Neural cell (in vitro differentiated cells): Measurements from ENCODE around the gene KLK11. TPM values are rescaled to one million over a fixed set of nuclear protein-coding genes. Genes with fewer than 3 reads are reported as not detected.

Source experiments
- H2AFZ ChIP-seq: fragments of 200-600, 300-800 bp; sonication (generic), shearing (Covaris generic); 2 replicates; pipeline ENCODE4 v1.6.0; 2014; ENCODE audit warnings: low read depth, mild to moderate bottlenecking, antibody characterized with exemption, low read length, moderate library complexity
- H3F3A ChIP-seq: fragments of 200-600 bp; shearing (Covaris generic); 2 replicates; pipeline ENCODE4 v1.6.1; 2016; ENCODE audit warnings: mild to moderate bottlenecking, moderate library complexity, mixed read lengths, antibody characterized with exemption, low read length; ENCODE audit not compliant: insufficient read depth, poor library complexity, severe bottlenecking
- H3K27ac ChIP-seq: fragments of 200-600, 300-800 bp; sonication (generic), shearing (Covaris generic); 2 replicates; pipeline ENCODE4 v1.5.1; 2014; ENCODE audit warnings: mild to moderate bottlenecking, low read length, moderate library complexity
- H3K27me3 ChIP-seq: fragments of 300-800, 200-600 bp; sonication (generic), shearing (Covaris generic); 2 replicates; pipeline ENCODE4 v1.6.0; 2014; ENCODE audit warnings: mild to moderate bottlenecking, low read depth, low read length, moderate library complexity; ENCODE audit not compliant: insufficient read depth
- H3K36me3 ChIP-seq: fragments of 300-800, 200-600 bp; sonication (generic), shearing (Covaris generic); 2 replicates; pipeline ENCODE4 v1.5.1; 2014; ENCODE audit warnings: mild to moderate bottlenecking, antibody characterized with exemption, low read length, moderate library complexity; ENCODE audit not compliant: insufficient read depth
- H3K4me2 ChIP-seq: fragments of 300-800, 200-600 bp; sonication (generic), shearing (Covaris generic); 2 replicates; pipeline ENCODE4 v1.6.0; 2014; ENCODE audit warnings: mild to moderate bottlenecking, low read length
- H3K4me3 ChIP-seq: fragments of 300-800, 200-600 bp; sonication (generic), shearing (Covaris generic); 2 replicates; pipeline ENCODE4 v1.5.1; 2014; ENCODE audit warnings: mild to moderate bottlenecking, low read length, moderate library complexity
- H3K79me2 ChIP-seq: fragments of 200-600 bp; shearing (Covaris generic); replicated peaks from 2 replicates; pipeline ENCODE4 v1.6.0; 2014; ENCODE audit warnings: mild to moderate bottlenecking, low read length, moderate library complexity; ENCODE audit not compliant: insufficient read depth
- H3K9ac ChIP-seq: fragments of 300-800, 200-600 bp; sonication (generic), shearing (Covaris generic); 2 replicates; pipeline ENCODE4 v1.6.1; 2016; ENCODE audit warnings: mild to moderate bottlenecking, low read length, mixed read lengths
- H3K9me2 ChIP-seq: fragments of 200-600 bp; shearing (Covaris generic); 2 replicates; pipeline ENCODE4 v1.6.1; 2016; ENCODE audit warnings: mild to moderate bottlenecking, low read length, mixed read lengths; ENCODE audit not compliant: insufficient read depth
- H3K9me3 ChIP-seq: fragments of 200-600, 300-800 bp; sonication (generic), shearing (Covaris generic); 2 replicates; pipeline ENCODE4 v1.6.1; 2016; ENCODE audit warnings: mild to moderate bottlenecking, mixed run types, low read length, moderate library complexity, mixed read lengths
- H4K20me1 ChIP-seq: fragments of 200-600 bp; shearing (Covaris generic); 2 replicates; pipeline ENCODE4 v1.6.1; 2016; ENCODE audit warnings: mild to moderate bottlenecking, mixed run types; ENCODE audit not compliant: insufficient read depth
- EP300 ChIP-seq: fragments of 450-650 bp; conservative IDR thresholded peaks from 2 replicates; pipeline ENCODE4 v1.6.1; 2014; ENCODE audit warnings: antibody characterized with exemption, mild to moderate bottlenecking, moderate library complexity; ENCODE audit not compliant: poor library complexity, severe bottlenecking
- EZH2 ChIP-seq: fragments of 200-600, 300-800 bp; shearing (Covaris generic), sonication (generic); IDR thresholded peaks from 2 replicates; pipeline ENCODE4 v1.6.1; 2014; ENCODE audit warnings: antibody characterized with exemption, low read length, borderline replicate concordance, mild to moderate bottlenecking; ENCODE audit not compliant: insufficient read depth, poor library complexity, severe bottlenecking
- MXI1 ChIP-seq: fragments of 450-650 bp; conservative IDR thresholded peaks from 2 replicates; pipeline ENCODE4 v1.6.1; 2014; ENCODE audit warnings: antibody characterized with exemption, mild to moderate bottlenecking; ENCODE audit not compliant: poor library complexity, severe bottlenecking
- POLR2AphosphoS5 ChIP-seq: IDR thresholded peaks from 2 replicates; pipeline ENCODE4 v1.6.1; 2012
- RAD21 ChIP-seq: fragments of 450-650 bp; conservative IDR thresholded peaks from 2 replicates; pipeline ENCODE4 v1.6.1; 2014; ENCODE audit warnings: antibody characterized with exemption, mild to moderate bottlenecking, moderate library complexity
- SMC3 ChIP-seq: fragments of 450-650 bp; conservative IDR thresholded peaks from 2 replicates; pipeline ENCODE4 v1.6.1; 2014; ENCODE audit warnings: antibody characterized with exemption, mild to moderate bottlenecking, moderate library complexity; ENCODE audit not compliant: poor library complexity
- TAF1 ChIP-seq: IDR thresholded peaks from 2 replicates; pipeline ENCODE4 v1.6.1; 2012; ENCODE audit warnings: low read depth
- polyA plus RNA-seq: library from polyadenylated mRNA; depleted of rRNA; stranded (reverse); fragments of >200 nt; gene quantifications from 2 replicates; pipeline ENCODE4 v1.2.3, GENCODE V29; 2014
- TF ChIP-seq, protein P1 (sequence below): fragments of 450-650 bp; IDR thresholded peaks from 2 replicates; pipeline ENCODE4 v1.5.1; 2014; ENCODE audit warnings: antibody characterized with exemption, mild to moderate bottlenecking, moderate library complexity; ENCODE audit not compliant: poor library complexity, severe bottlenecking
- TF ChIP-seq, protein P2 (sequence below): IDR thresholded peaks from 2 replicates; pipeline ENCODE4 v1.6.1; 2012; ENCODE audit warnings: borderline replicate concordance

The KLK11 gene
- polyA plus RNA-seq, 1 donor from 2014 or later = not detected

DNA sequence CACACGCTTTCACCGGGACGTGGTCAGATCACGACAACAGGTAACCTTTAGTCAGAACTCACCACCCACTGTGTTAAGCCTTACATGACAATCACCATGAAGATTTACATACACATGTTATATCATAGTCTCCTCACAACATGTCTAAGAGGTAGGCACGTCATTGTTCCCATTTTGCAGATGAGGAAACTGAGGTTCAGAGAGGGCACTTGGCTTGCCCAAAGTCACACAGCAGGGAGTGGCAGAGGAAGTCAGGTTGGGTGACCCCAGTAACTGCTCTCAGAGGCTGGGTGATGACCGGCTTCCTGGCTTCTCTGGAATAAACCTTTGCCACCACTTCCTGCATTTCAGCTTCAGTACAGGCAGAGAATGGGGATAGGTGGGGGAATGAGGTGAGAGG lies 12.2 kb downstream of the KLK11 start:
- Histone ChIP-seq H3K9ac (no peak overlapping the region), H3K4me3 (no peak overlapping the region), H3F3A (no peaks in the 10 kb centered on the region), H3K79me2 (no peaks in the 10 kb centered on the region), H2AFZ (no peak overlapping the region), H3K9me2 (no peaks in the 10 kb centered on the region), H3K36me3 (no peaks in the 10 kb centered on the region), H3K9me3 (no peaks in the 10 kb centered on the region), H3K27ac (no peak overlapping the region), H3K4me2 (no peak overlapping the region), H4K20me1 (no peaks in the 10 kb centered on the region), H3K27me3 (peaks cover 41% of the 10 kb centered on the region)
- no peak for TF ChIP-seq SMC3
- no peak for TF ChIP-seq EP300

DNA sequence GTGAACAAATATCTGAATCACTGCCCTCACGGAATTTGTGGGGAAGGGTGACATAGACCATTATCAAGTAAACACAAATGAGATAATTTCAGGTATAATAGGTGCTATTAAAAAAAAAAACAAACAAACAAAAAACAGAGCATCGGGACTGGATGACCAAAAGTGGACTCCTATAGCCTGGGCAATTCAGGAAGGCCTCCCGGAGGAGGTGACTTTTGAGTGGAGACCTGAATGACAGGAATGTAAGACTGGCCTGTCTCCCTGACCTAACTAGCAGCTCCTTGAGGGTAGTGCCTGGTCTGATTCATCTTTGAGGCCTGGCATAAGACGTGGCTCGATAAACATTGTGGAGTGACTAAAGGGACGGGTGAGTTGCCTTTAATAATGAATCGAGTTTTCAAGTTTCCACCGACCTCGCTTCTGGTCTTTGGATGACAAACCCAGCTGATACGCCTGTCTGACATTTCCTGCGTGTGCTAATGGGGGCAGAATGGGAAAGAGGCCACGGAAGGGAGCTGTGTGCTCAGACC lies 13.7 kb downstream of the KLK11 start:
- no peaks in the 10 kb centered on the region for H3K9me2 ChIP-seq
- H3K27me3 ChIP-seq = peaks cover 25% of the 10 kb centered on the region
- H3K79me2 ChIP-seq = no peaks in the 10 kb centered on the region
- H3K36me3 ChIP-seq = no peaks in the 10 kb centered on the region
- no peak overlapping the region for H3K4me3 ChIP-seq
- H3K9me3 ChIP-seq = no peaks in the 10 kb centered on the region
- no peak for TF ChIP-seq SMC3
- TF ChIP-seq MXI1 = no peak
- TF ChIP-seq EP300 = no peak
- no peak for TF ChIP-seq TAF1
- no peak for TF ChIP-seq RAD21
- TF ChIP-seq, protein P1, sequence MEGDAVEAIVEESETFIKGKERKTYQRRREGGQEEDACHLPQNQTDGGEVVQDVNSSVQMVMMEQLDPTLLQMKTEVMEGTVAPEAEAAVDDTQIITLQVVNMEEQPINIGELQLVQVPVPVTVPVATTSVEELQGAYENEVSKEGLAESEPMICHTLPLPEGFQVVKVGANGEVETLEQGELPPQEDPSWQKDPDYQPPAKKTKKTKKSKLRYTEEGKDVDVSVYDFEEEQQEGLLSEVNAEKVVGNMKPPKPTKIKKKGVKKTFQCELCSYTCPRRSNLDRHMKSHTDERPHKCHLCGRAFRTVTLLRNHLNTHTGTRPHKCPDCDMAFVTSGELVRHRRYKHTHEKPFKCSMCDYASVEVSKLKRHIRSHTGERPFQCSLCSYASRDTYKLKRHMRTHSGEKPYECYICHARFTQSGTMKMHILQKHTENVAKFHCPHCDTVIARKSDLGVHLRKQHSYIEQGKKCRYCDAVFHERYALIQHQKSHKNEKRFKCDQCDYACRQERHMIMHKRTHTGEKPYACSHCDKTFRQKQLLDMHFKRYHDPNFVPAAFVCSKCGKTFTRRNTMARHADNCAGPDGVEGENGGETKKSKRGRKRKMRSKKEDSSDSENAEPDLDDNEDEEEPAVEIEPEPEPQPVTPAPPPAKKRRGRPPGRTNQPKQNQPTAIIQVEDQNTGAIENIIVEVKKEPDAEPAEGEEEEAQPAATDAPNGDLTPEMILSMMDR = no peak
- TF ChIP-seq, protein P2, sequence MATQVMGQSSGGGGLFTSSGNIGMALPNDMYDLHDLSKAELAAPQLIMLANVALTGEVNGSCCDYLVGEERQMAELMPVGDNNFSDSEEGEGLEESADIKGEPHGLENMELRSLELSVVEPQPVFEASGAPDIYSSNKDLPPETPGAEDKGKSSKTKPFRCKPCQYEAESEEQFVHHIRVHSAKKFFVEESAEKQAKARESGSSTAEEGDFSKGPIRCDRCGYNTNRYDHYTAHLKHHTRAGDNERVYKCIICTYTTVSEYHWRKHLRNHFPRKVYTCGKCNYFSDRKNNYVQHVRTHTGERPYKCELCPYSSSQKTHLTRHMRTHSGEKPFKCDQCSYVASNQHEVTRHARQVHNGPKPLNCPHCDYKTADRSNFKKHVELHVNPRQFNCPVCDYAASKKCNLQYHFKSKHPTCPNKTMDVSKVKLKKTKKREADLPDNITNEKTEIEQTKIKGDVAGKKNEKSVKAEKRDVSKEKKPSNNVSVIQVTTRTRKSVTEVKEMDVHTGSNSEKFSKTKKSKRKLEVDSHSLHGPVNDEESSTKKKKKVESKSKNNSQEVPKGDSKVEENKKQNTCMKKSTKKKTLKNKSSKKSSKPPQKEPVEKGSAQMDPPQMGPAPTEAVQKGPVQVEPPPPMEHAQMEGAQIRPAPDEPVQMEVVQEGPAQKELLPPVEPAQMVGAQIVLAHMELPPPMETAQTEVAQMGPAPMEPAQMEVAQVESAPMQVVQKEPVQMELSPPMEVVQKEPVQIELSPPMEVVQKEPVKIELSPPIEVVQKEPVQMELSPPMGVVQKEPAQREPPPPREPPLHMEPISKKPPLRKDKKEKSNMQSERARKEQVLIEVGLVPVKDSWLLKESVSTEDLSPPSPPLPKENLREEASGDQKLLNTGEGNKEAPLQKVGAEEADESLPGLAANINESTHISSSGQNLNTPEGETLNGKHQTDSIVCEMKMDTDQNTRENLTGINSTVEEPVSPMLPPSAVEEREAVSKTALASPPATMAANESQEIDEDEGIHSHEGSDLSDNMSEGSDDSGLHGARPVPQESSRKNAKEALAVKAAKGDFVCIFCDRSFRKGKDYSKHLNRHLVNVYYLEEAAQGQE = no peak
- TF ChIP-seq POLR2AphosphoS5 = no peak
- no peak for TF ChIP-seq EZH2
- no peak overlapping the region for H3K9ac ChIP-seq
- H3F3A ChIP-seq = no peaks in the 10 kb centered on the region
- no peaks in the 10 kb centered on the region for H4K20me1 ChIP-seq
- H3K27ac ChIP-seq = no peak overlapping the region
- no peak overlapping the region for H2AFZ ChIP-seq
- no peak overlapping the region for H3K4me2 ChIP-seq
